Progenitor cell of endocrine pancreas (in vitro differentiated cells): Measurements from ENCODE around the gene EARS2. TPM values are rescaled to one million over a fixed set of nuclear protein-coding genes. Genes with fewer than 3 reads are reported as not detected.
A peak's percentile ranks its signal among the peaks of the same experiment; 100 is the strongest.

Experiments used
- DNase-seq: peaks from one replicate; pipeline ENCODE4 v3.0.0; 2021; ENCODE audit warnings: low spot score; ENCODE audit not compliant: unreplicated experiment
- H3K27ac Mint-ChIP-seq: 2 replicates; pipeline ENCODE4 v1.8.0; 2021; ENCODE audit warnings: mild to moderate bottlenecking, moderate library complexity, mixed read lengths
- H3K27me3 Mint-ChIP-seq: 2 replicates; pipeline ENCODE4 v1.8.0; 2021; ENCODE audit warnings: mixed read lengths
- H3K36me3 Mint-ChIP-seq: 2 replicates; pipeline ENCODE4 v1.8.0; 2022; ENCODE audit warnings: mixed read lengths; ENCODE audit not compliant: insufficient read depth
- H3K4me1 Mint-ChIP-seq: 2 replicates; pipeline ENCODE4 v1.8.0; 2021; ENCODE audit warnings: low read depth, mixed read lengths
- H3K4me3 Mint-ChIP-seq: 2 replicates; pipeline ENCODE4 v1.8.0; 2021; ENCODE audit warnings: low read depth, mild to moderate bottlenecking, moderate library complexity, mixed read lengths
- H3K9me3 Mint-ChIP-seq: 2 replicates; pipeline ENCODE4 v1.8.0; 2021; ENCODE audit warnings: low read depth, mixed read lengths
- CTCF ChIP-seq: fragments of 200-600 bp; sonication (generic); IDR thresholded peaks from one replicate; pipeline ENCODE4 v1.5.0; 2021; ENCODE audit warnings: antibody characterized with exemption, mild to moderate bottlenecking; ENCODE audit not compliant: unreplicated experiment
- total RNA-seq: library from RNA; stranded (reverse); gene quantifications from 2 replicates; pipeline ENCODE4 v1.2.1, GENCODE V29; 2021

Gene EARS2
- total RNA-seq, 1 donor from 2014 or later, result 24.7 TPM

- Mint-ChIP-seq H3K27me3 (no peaks in the 10 kb centered on the region), H3K36me3 (peaks cover 33% of the 10 kb centered on the region), H3K9me3 (no peaks in the 10 kb centered on the region), H3K4me3 (no peak overlapping the region), H3K4me1 (no peaks in the 10 kb centered on the region), H3K27ac (peak overlapping the region; percentile 73)
- DNase-seq, result no peak
- no peak for TF ChIP-seq CTCF
Observed at GRCh38 chr16:23566724-23567123, 9.6 kb upstream of the EARS2 start.

GRCh38 chr16:23564575-23565363, 7.6 kb upstream of the EARS2 start:
- Mint-ChIP-seq H3K9me3 (no peaks in the 10 kb centered on the region), H3K4me3 (no peak overlapping the region), H3K4me1 (no peaks in the 10 kb centered on the region), H3K27me3 (no peaks in the 10 kb centered on the region), H3K36me3 (peaks cover 26% of the 10 kb centered on the region), H3K27ac (no peak overlapping the region)
- TF ChIP-seq CTCF, result no peak
- no peak for DNase-seq

GRCh38 chr16:23563186-23563585, 6.0 kb upstream of the EARS2 start:
- Mint-ChIP-seq H3K27me3 (no peaks in the 10 kb centered on the region), H3K4me1 (peaks cover 4% of the 10 kb centered on the region), H3K4me3 (no peak overlapping the region), H3K36me3 (peaks cover 20% of the 10 kb centered on the region), H3K27ac (no peak overlapping the region), H3K9me3 (no peaks in the 10 kb centered on the region)
- no peak for DNase-seq
- no peak for TF ChIP-seq CTCF

- DNase-seq, result no peak
- H3K27ac Mint-ChIP-seq, result no peak overlapping the region
- H3K36me3 Mint-ChIP-seq, result peaks cover 20% of the 10 kb centered on the region
- no peak for TF ChIP-seq CTCF
- H3K9me3 Mint-ChIP-seq, result no peaks in the 10 kb centered on the region
- no peak overlapping the region for H3K4me3 Mint-ChIP-seq
- peaks cover 4% of the 10 kb centered on the region for H3K4me1 Mint-ChIP-seq
- no peaks in the 10 kb centered on the region for H3K27me3 Mint-ChIP-seq
Observed at GRCh38 chr16:23562505-23562904, 5.4 kb upstream of the EARS2 start.

GRCh38 chr16:23561586-23561985, 4.4 kb upstream of the EARS2 start:
- Mint-ChIP-seq H3K4me3 (no peak overlapping the region), H3K4me1 (peaks cover 7% of the 10 kb centered on the region), H3K27ac (no peak overlapping the region), H3K9me3 (no peaks in the 10 kb centered on the region), H3K36me3 (peaks cover 19% of the 10 kb centered on the region), H3K27me3 (no peaks in the 10 kb centered on the region)
- TF ChIP-seq CTCF, result no peak
- no peak for DNase-seq
